H1 (cell line): Measurements from ENCODE around the gene SLC25A4. TPM values are rescaled to one million over a fixed set of nuclear protein-coding genes. Genes with fewer than 3 reads are reported as not detected.

ENCODE experiments used
- CBX8 ChIP-seq: fragments of 300-800, 300-1000 bp; sonication (generic); IDR thresholded peaks from 2 replicates; pipeline ENCODE4 v1.7.1; 2016; ENCODE audit warnings: low read depth, low read length, borderline replicate concordance
- CEBPB ChIP-seq: IDR thresholded peaks from 2 replicates; pipeline ENCODE4 v1.6.1; 2012; ENCODE audit warnings: low read depth, low read length
- GTF2F1 ChIP-seq: IDR thresholded peaks from 2 replicates; pipeline ENCODE4 v1.6.1; 2012; ENCODE audit warnings: low read depth, low read length, improper control_type of control experiment, borderline replicate concordance
- MAFK ChIP-seq: IDR thresholded peaks from 2 replicates; pipeline ENCODE4 v1.6.1; 2012; ENCODE audit warnings: low read depth, mild to moderate bottlenecking, improper control_type of control experiment, low read length
- POU5F1 ChIP-seq: IDR thresholded peaks from 2 replicates; pipeline ENCODE4 v1.6.1; 2011; ENCODE audit warnings: low read depth, mild to moderate bottlenecking, low read length, moderate library complexity
- RFX5 ChIP-seq: IDR thresholded peaks from 2 replicates; pipeline ENCODE4 v1.6.1; 2011; ENCODE audit warnings: low read depth, low read length, improper control_type of control experiment, borderline replicate concordance
- SIN3A ChIP-seq, 2 experiments: IDR thresholded peaks in 1 of 2; conservative IDR thresholded peaks in 1 of 2; 2 replicates each; pipeline ENCODE4 v1.6.1; 2011 to 2012; ENCODE audit warnings: low read length in 2 of 2, improper control_type of control experiment in 1 of 2, low read depth in 1 of 2, mild to moderate bottlenecking in 1 of 2
- TAF1 ChIP-seq: IDR thresholded peaks from 2 replicates; pipeline ENCODE4 v1.6.1; 2011; ENCODE audit warnings: mild to moderate bottlenecking, low read depth, low read length
- TAF7 ChIP-seq: optimal IDR thresholded peaks from 2 replicates; pipeline ENCODE3; 2011; ENCODE audit warnings: low read depth, mild to moderate bottlenecking, inconsistent platforms, low read length, moderate library complexity, borderline replicate concordance
- polyA plus RNA-seq, 7 experiments: library from polyadenylated mRNA; depleted of rRNA in 3 of 7; stranded (reverse) in 5 of 7; unstranded in 2 of 7; fragments of >200 nt in 5 of 7; fragments of 200-250 nt in 2 of 7; gene quantifications; 1 replicate in 5 of 7; 2 replicates in 1 of 7; 4 replicates in 1 of 7; pipeline versions ENCODE4 v1.2.1 to v1.2.3, GENCODE V29; 2011 to 2013; ENCODE audit warnings: missing spikeins in 2 of 7, mixed read lengths in 2 of 7
- total RNA-seq: library from RNA; stranded (reverse); fragmentation: NEBNext Ultra II Directional; extraction: Animal tissue kit (Norgen Biotek cat#: 25700); gene quantifications from 2 replicates; pipeline ENCODE4 v1.2.1, GENCODE V29; 2021

The SLC25A4 gene
- total and polyA plus RNA-seq, 2 of the 8 experiments (the other 6 are each of a cell fraction or from before 2014, with no cell fraction given): 41.3 to 42.0 TPM

DNA sequence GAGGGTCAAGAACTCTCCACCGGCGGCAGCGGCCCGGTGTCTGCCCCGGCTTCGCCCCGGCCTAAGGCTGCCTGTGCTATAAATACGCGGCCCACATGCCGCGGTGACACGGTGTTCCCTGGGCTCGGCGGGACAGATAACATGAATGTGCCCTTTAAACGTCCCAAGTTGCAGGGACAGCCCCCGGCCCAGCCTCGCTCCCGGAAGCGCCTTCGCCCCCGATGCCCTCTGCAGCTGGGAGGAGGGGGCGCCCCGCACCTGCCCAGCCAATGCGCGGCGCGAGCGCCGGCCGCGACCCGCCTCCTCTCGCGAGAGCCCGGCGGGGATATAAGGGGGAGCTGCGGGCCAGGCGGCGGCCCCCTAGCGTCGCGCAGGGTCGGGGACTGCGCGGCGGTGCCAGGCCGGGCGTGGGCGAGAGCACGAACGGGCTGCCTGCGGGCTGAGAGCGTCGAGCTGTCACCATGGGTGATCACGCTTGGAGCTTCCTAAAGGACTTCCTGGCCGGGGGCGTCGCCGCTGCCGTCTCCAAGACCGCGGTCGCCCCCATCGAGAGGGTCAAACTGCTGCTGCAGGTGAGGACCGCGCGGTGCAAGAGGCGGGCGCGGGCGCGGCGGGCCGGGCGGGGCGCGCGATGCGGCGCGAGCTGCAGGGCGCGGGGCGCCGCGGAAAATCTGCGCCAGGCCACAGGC is at the start of gene SLC25A4 (continued):
- TF ChIP-seq GTF2F1 (peak; percentile 44; the same call in 1 of the 2 replicates), TAF1 (peak; percentile 88), TAF7 (peak; percentile 76), RFX5 (no peak), CEBPB (no peak), POU5F1 (no peak), MAFK (no peak), CBX8 (no peak), SIN3A (conservative IDR thresholded peaks at IDR 0.05 in 1 of 2, IDR thresholded peaks at IDR 0.05 in 1 of 2; ENCODE audit: low read depth in 1 of 2, low read length in 2 of 2) (peak; percentile 34 to 48; a peak in 1 of 4 replicates)
